ENCODE measurements around the gene XRCC5. TPM values are rescaled to one million over a fixed set of nuclear protein-coding genes. Genes with fewer than 3 reads are reported as not detected.

XRCC5 gene
- total and polyA plus RNA-seq, 10 of the 15 experiments (the other 5 are each of a cell fraction or from before 2014, with no cell fraction given) = 259 to 815 (median 530) TPM

- TF ChIP-seq RB1 (IDR thresholded peaks at IDR 0.05; ENCODE audit: borderline replicate concordance) = no peak
- no peak for TF ChIP-seq RUNX3 (IDR thresholded peaks at IDR 0.05; ENCODE audit: low read length)
- TF ChIP-seq TCF3 (IDR thresholded peaks at IDR 0.05; ENCODE audit: borderline replicate concordance, insufficient read depth, low read depth, low read length) = no peak
- TF ChIP-seq ATF2 (IDR thresholded peaks at IDR 0.05; ENCODE audit: low read length) = no peak
- no peak for TF ChIP-seq ZNF24 (IDR thresholded peaks at IDR 0.05)
These were observed 92.7 kb downstream of the XRCC5 start (continued) for GRCh38 chr2:216201692-216202306.

GRCh38 chr2:216202626-216203250, 93.6 kb downstream of the XRCC5 start:
- Histone ChIP-seq H3K9me3 (replicated peaks; ENCODE audit: control insufficient read depth, insufficient read depth, low read length) (no peaks in the 10 kb centered on the region), H3K27ac (ENCODE audit: control insufficient read depth, insufficient read depth) (no peak overlapping the region), H3K9ac (ENCODE audit: control insufficient read depth, insufficient read depth, low read length) (no peak overlapping the region), H3K4me2 (ENCODE audit: control insufficient read depth, insufficient read depth) (no peak overlapping the region), H2AFZ (ENCODE audit: control insufficient read depth, low read depth, low read length) (no peak overlapping the region), H3K36me3 (ENCODE audit: control insufficient read depth in 2 of 2, insufficient read depth in 2 of 2, low read length in 1 of 2) (peaks cover 31 to 59% of the 10 kb centered on the region in 2 experiments), H3K79me2 (ENCODE audit: control insufficient read depth, insufficient read depth, low read length) (peaks cover 2% of the 10 kb centered on the region; the same call in 1 of the 2 replicates), H4K20me1 (ENCODE audit: control insufficient read depth, insufficient read depth) (no peaks in the 10 kb centered on the region), H3K4me3 (no peak overlapping the region), H3K27me3 (replicated peaks in 1 of 2; ENCODE audit: control insufficient read depth in 2 of 2, insufficient read depth in 2 of 2, low read length in 1 of 2) (no peaks in the 10 kb centered on the region), H3K4me1 (ENCODE audit: control insufficient read depth, insufficient read depth, low read length) (peaks cover 29% of the 10 kb centered on the region)
- WGBS (ENCODE audit: insufficient coverage, insufficient replicate concordance, low lambda C conversion rate, missing lambda C conversion rate) = 96% methylated on average over 3 of the region's 3 CpGs
- ChIA-PET POLR2A (no interaction called here), CTCF (interaction anchor here (1.2 to 3.6 kb wide), 3 partner anchors 14 to 89 kb away, joined by 3 to 15 read pairs (median 12); no protein-coding TSS in a partner anchor), RAD21 (ENCODE audit: unreplicated experiment) (no interaction called here), SMC1A (ENCODE audit: uncharacterized antibody, unreplicated experiment) (interaction anchor here (0.7 to 5.5 kb wide), 5 partner anchors 13 to 61 kb away, joined by 3 to 29 read pairs (median 7); no protein-coding TSS in a partner anchor)
- DNase-seq (ENCODE audit: low read depth, low spot score) (no peak), ATAC-seq (no peak), FAIRE-seq (no peak)
- BruUV-seq (replicated peaks) = no TSS peak
- intact Hi-C loops (cut with micrococcal nuclease; ENCODE audit: unreplicated experiment) (loop anchor here (10.0 kb wide), 2 partner anchors 168 to 212 kb away; partner anchors contain the start of gene SMARCAL1), in situ Hi-C loops (cut with MboI) (no loop called here)
- TF ChIP-seq CBFB (IDR thresholded peaks at IDR 0.05; ENCODE audit: low read depth) (no peak), ZNF207 (IDR thresholded peaks at IDR 0.05; ENCODE audit: borderline replicate concordance) (no peak), NKRF (conservative IDR thresholded peaks at IDR 0.05) (no peak), FOXM1 (IDR thresholded peaks at IDR 0.05; ENCODE audit: low read depth, low read length) (no peak), EED (IDR thresholded peaks at IDR 0.05; ENCODE audit: low read depth) (no peak), KAT2A (conservative IDR thresholded peaks at IDR 0.05; ENCODE audit: control insufficient read depth, low read depth, low read length) (no peak), ZNF274 (IDR thresholded peaks at IDR 0.05; ENCODE audit: insufficient read depth, insufficient read length) (no peak)

Measured in GM12878 (cell line).